Dermis microvascular lymphatic vessel endothelial cell (primary cell): ENCODE measurements around the gene PRR18. TPM values are rescaled to one million over a fixed set of nuclear protein-coding genes. Genes with fewer than 3 reads are reported as not detected.
A peak's percentile ranks its signal among the peaks of the same experiment; 100 is the strongest.

Experiments
- DNase-seq, 2 donors: peaks; one replicate each; pipeline versions ENCODE4 v3.0.0 to v3.0.0-alpha.2; 2010; ENCODE audit warnings: low read depth in 2 of 2
- total RNA-seq: library from RNA; depleted of rRNA; stranded (reverse); fragments of >200 nt; gene quantifications from 2 replicates; pipeline ENCODE4 v1.2.1, GENCODE V29; 2014

PRR18 gene
- total RNA-seq, 1 donor from 2014 or later: not detected

GRCh38 chr6:166333172-166333995, 25.2 kb upstream of the PRR18 start:
- DNase-seq: no peak

GRCh38 chr6:166331503-166332415, 23.6 kb upstream of the PRR18 start:
- DNase-seq: no peak

GRCh38 chr6:166330612-166331011, 22.4 kb upstream of the PRR18 start:
- DNase-seq: peak in 1 of 2 donors; percentile 21

- DNase-seq: no peak
Observed at GRCh38 chr6:166325383-166326042, 17.3 kb upstream of the PRR18 start.

GRCh38 chr6:166323395-166323794, 15.2 kb upstream of the PRR18 start:
- DNase-seq: no peak

- no peak for DNase-seq
Observed at GRCh38 chr6:166318649-166319600, 10.7 kb upstream of the PRR18 start.

- no peak for DNase-seq
Observed at GRCh38 chr6:166318227-166318626, 10.0 kb upstream of the PRR18 start.

GRCh38 chr6:166317261-166318212, 9.3 kb upstream of the PRR18 start:
- no peak for DNase-seq

GRCh38 chr6:166315436-166315835, 7.2 kb upstream of the PRR18 start:
- DNase-seq: no peak

- no peak for DNase-seq
Observed at GRCh38 chr6:166314454-166314853, 6.3 kb upstream of the PRR18 start.

- DNase-seq: peak; percentile 4 to 51
Observed at GRCh38 chr6:166313255-166314070, 5.3 kb upstream of the PRR18 start.

- no peak for DNase-seq
Observed at GRCh38 chr6:166312832-166313231, 4.6 kb upstream of the PRR18 start.

GRCh38 chr6:166310634-166311033, 2.4 kb upstream of the PRR18 start:
- no peak for DNase-seq

GRCh38 chr6:166309977-166310376, 1.8 kb upstream of the PRR18 start:
- DNase-seq: no peak

- DNase-seq: no peak
Observed at GRCh38 chr6:166308769-166309589, 787 bp upstream of the PRR18 start.

GRCh38 chr6:166307082-166308032, 835 bp downstream of the PRR18 start:
- no peak for DNase-seq
